A549 (cell line): ENCODE results near the gene ANTXR1.
A peak's percentile ranks its signal among the peaks of the same experiment; 100 is the strongest.

Experiments
- CTCF ChIP-seq: fragments of >200 bp; sonication (Bioruptor Twin); formaldehyde crosslinking; IDR thresholded peaks from 3 replicates; pipeline ENCODE4 v1.5.1; 2016
- EP300 ChIP-seq, 2 experiments: fragments of >200 bp; sonication (Bioruptor Twin); formaldehyde crosslinking; IDR thresholded peaks; 2 replicates in 1 of 2; 3 replicates in 1 of 2; pipeline ENCODE4 v1.6.1; 2016 to 2017

GRCh38 chr2:69208023-69208595, 195.1 kb downstream of the ANTXR1 start:
- TF ChIP-seq CTCF (0 out of 3 replicates have a peak, but pooled peaks have one; percentile 16), EP300 (IDR thresholded peaks at IDR 0.05) (no peak)
